Stimulated activated CD8-positive, alpha-beta memory T cell treated with anti-CD3 and anti-CD28 coated beads, Interleukin-4, amount 100 ng/mL, for 48 hours (primary cell): ENCODE measurements around the gene APOA1.

Experiments
- DNase-seq: peaks from one replicate; pipeline ENCODE4 v3.0.0-alpha.2; 2020

APOA1 gene

GRCh38 chr11:116786966-116787365, 50.5 kb downstream of the APOA1 start:
- no peak for DNase-seq

DNA sequence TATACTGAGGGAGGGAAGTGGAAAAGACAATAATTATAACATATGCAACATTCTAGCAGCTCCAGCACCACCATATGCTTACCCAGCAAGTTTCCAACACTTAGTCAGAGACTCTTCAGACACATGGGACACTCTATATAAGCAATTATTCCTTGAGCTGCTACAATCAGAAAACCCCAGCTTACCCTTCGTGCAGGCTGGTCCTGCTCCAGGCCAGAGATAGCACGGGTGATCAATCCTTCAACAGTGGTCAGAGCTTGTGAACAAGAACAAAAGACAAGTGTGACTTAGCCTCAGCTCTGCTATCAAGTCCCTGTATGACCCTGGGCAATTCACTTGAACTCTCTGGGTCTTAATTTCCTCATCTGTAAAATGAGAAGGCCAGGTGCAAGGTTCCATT, 51.1 kb downstream of the APOA1 start:
- DNase-seq = no peak
